Neural cell (in vitro differentiated cells): ENCODE data around the gene NACA2.

Experiments used
- CTCF ChIP-seq: fragments of 450-650 bp; IDR thresholded peaks from 2 replicates; pipeline ENCODE4 v1.5.1; 2014; ENCODE audit warnings: antibody characterized with exemption, mild to moderate bottlenecking, moderate library complexity; ENCODE audit not compliant: poor library complexity, severe bottlenecking
- EP300 ChIP-seq: fragments of 450-650 bp; conservative IDR thresholded peaks from 2 replicates; pipeline ENCODE4 v1.6.1; 2014; ENCODE audit warnings: antibody characterized with exemption, mild to moderate bottlenecking, moderate library complexity; ENCODE audit not compliant: poor library complexity, severe bottlenecking
- EZH2 ChIP-seq: fragments of 200-600, 300-800 bp; shearing (Covaris generic), sonication (generic); IDR thresholded peaks from 2 replicates; pipeline ENCODE4 v1.6.1; 2014; ENCODE audit warnings: antibody characterized with exemption, low read length, borderline replicate concordance, mild to moderate bottlenecking; ENCODE audit not compliant: insufficient read depth, poor library complexity, severe bottlenecking
- MXI1 ChIP-seq: fragments of 450-650 bp; conservative IDR thresholded peaks from 2 replicates; pipeline ENCODE4 v1.6.1; 2014; ENCODE audit warnings: antibody characterized with exemption, mild to moderate bottlenecking; ENCODE audit not compliant: poor library complexity, severe bottlenecking
- POLR2AphosphoS5 ChIP-seq: IDR thresholded peaks from 2 replicates; pipeline ENCODE4 v1.6.1; 2012
- RAD21 ChIP-seq: fragments of 450-650 bp; conservative IDR thresholded peaks from 2 replicates; pipeline ENCODE4 v1.6.1; 2014; ENCODE audit warnings: antibody characterized with exemption, mild to moderate bottlenecking, moderate library complexity
- REST ChIP-seq: IDR thresholded peaks from 2 replicates; pipeline ENCODE4 v1.6.1; 2012; ENCODE audit warnings: borderline replicate concordance
- SMC3 ChIP-seq: fragments of 450-650 bp; conservative IDR thresholded peaks from 2 replicates; pipeline ENCODE4 v1.6.1; 2014; ENCODE audit warnings: antibody characterized with exemption, mild to moderate bottlenecking, moderate library complexity; ENCODE audit not compliant: poor library complexity
- TAF1 ChIP-seq: IDR thresholded peaks from 2 replicates; pipeline ENCODE4 v1.6.1; 2012; ENCODE audit warnings: low read depth

- peak; percentile 52 for TF ChIP-seq CTCF
- no peak for TF ChIP-seq EP300
- no peak for TF ChIP-seq EZH2
- TF ChIP-seq POLR2AphosphoS5 = no peak
- peak; percentile 63 for TF ChIP-seq SMC3
- no peak for TF ChIP-seq MXI1
- TF ChIP-seq TAF1 = no peak
- TF ChIP-seq REST = no peak
- peak; percentile 62 for TF ChIP-seq RAD21
Observed at GRCh38 chr17:61635913-61636432, 45.0 kb upstream of the NACA2 start.
